Effector CD8-positive, alpha-beta T cell (primary cell): ENCODE data around the gene SENP1.

Experiments
- DNase-seq: peaks from one replicate; lab custom pipeline; 2025; lab: John Stamatoyannopoulos, UW

SENP1 gene

DNA sequence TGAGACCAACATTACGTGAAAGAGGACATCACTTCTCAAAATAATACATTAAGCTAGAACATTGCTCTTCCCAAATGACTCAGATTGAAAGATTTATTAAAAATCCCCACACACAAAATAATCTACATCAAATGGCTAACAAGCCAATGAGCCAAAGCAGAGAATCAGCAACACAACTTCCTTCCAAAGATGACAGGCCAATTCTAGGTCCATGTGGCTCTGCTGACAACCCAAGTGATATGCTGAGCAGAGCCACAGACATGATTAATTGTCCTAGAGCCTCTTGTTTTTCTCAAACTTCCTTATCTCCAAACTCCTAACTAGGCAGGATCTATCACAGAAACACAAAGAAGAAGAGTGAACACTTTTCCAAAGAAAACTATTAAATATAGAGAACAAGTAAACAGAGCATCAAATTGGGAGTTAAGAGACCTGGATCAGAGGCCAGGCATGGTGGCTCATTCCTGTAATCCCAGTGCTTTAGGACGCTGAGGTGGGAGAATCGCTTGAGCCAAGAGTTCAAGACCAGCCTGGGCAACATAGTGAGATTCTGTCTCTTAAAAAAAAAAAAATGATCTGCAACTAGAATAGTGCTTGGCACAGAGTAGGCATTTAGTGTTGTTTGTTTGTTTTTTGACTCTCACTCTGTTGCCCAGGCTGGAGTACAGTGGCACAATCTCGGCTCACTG, 38.5 kb downstream of the SENP1 start:
- no peak for DNase-seq

DNA sequence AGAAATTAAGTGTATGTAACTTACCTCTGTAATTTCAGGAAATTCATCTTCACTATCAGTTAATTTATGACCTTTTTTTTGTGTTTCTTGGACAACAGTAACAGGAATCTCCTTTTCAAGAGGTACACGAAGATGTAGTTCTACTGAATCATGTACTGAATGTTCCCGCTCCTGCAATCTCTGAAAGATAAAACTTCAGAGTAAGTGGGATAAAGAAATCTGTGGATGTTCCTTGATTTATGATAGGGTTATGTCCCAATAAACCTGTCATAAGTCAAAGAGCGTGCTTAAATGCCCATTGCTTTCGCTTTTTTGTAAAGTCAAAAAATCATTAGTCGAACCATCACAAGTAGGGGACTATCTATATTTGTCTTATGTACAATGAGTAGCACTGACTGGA, 40.8 kb downstream of the SENP1 start:
- DNase-seq: no peak

DNA sequence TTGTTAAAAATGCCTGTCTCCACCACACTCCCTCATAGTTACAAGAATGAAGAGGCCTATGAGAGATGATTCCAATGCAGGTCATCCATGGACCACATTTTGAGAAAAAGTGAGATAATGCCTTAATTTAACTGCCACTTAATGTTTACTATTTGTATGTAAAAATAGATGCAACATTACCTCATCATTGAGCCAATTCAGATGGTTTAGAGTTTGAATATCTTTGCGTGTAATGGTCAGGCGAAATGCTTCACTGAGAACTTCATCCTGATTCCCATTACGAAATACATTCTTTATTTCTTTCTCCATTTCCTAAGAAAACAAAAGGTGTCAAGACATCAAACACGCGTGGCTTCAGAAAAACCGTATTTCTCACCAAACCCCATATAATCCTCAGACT, 42.3 kb downstream of the SENP1 start:
- DNase-seq: no peak

DNA sequence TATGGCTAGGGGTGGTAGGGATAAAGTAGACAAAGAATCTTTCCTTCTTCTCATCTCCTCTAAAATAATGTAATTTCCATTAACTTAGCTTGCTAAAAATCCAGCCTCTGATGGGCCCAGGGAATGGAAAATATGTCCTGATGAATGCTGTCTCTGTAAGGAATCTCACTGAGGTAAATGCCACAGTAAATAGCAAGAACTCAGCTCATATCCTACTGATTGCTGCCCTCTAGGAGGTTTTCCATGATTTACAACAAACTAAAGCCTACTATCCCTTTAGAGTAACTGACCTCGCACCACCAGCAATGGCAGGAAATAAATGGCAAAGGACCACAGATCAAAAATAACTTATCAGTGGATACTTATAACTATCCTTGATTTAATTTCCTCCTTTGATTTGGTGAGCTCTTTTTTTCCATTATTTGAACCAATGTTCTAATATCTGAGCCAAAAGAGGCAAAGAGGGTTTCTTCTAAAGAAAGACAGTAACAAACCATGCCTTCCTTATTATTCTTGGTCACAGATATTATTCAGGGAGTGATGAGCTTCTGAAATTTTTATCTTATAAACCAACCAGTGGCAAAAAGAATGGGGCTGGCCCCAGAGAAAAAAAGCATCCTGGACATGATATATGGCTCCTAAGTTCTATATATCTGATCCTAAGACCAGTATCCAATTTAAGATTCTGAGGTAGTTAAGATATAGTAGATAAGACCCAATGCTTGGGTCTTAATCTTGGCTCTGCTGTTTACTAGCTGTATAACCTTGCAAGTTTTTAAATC, 43.8 kb downstream of the SENP1 start:
- no peak for DNase-seq

DNA sequence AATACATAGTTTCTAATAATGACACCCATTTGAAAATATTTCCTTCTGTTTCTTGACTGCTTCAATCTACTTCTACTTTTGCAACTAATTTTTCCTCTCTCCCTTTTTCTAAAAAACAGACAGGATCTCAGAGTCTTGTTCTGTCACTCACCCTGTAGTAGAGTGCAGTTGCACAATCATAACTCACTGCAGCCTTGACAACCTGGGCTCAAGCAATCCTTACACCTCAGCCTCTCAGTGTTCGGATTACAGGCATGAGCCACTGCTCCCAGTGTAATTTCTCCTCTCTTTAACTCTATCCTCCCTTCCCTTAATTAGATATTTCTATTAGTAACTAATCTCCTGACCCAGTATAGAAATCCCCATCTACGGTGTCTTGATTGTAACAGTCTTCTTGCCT, 45.4 kb downstream of the SENP1 start:
- no peak for DNase-seq

GRCh38 chr12:48058771-48059170, 47.1 kb downstream of the SENP1 start:
- no peak for DNase-seq

DNA sequence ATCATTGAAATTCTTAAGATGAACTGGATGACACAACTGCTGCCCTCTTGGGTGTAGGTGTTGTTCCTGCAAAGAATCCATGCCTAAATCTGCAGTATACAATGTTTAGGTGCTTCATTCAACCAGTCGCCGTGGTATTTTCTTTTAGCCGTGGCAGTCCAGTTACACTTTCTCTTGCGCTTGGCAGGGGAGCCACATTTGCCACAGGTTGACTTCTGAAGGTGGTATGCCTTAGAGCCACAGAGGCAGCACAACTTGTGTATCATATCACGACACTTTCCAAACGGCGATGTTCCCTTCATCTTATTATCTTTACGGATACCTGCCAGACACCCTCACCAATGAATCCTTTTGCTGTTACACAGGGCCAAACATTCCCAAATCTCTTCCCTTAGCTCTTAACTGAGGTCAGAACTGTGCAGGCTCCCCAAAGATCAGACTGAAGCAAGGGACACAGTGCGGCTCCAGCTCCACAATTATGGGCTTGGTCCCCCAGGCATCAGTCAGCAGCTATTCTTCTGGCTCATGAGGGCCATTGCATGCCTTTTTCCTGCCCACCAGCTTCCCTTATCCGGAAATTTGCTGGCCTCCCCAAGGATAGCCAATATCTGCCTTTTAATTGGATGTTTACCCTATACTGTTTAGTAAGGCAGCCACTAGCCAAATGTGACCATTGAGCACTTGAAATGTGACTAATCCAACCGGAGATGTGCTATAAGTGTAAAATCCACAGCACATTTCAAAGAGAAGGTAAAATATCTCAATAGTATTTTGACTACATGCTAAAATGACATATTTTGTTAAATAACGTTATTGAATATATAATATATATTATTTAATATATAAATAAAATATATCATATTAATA, 50.7 kb downstream of the SENP1 start:
- no peak for DNase-seq

DNA sequence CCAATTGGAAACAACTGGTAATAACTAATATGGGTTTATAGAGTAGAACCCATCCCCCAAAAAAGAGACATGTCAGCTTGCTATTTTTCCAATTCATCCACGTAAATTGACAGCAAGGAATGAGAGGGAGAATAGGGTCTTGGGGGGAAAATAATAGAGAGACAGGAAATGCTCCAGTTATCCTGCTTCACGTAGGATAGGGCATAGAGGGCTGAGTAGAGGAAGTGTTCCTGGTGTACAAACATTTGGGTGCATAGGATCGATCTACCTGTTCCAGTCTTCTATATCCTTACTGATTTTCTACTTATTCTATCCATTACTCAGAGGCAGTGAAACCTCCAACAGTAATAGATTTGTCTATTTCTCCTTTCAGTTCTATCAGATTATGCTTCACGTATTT, 52.0 kb downstream of the SENP1 start:
- DNase-seq: no peak

GRCh38 chr12:48053122-48053521, 52.8 kb downstream of the SENP1 start:
- no peak for DNase-seq

DNA sequence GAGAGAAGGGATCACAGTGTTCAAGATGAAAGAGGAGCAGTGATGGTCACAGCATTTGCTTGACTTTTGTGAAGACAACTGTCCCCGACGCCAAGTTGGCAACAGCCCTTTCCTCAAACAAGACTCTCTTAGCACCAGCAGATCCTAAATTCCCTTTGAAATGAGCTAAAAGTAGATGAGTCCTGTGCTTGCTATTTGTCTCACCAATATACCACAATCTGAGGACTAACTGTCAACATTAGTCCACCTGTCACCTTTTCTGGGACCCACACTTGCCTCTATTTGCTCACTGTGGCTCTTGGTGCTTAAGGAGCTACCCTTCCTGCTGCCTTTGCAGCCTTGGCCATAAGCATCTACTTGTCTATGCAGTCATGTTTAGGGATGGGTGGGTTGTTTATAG, 54.2 kb downstream of the SENP1 start:
- no peak for DNase-seq

- no peak for DNase-seq
These were observed 55.7 kb downstream of the SENP1 start for GRCh38 chr12:48050174-48050573.

- no peak for DNase-seq
These were observed 59.8 kb downstream of the SENP1 start for GRCh38 chr12:48045965-48046518.

DNA sequence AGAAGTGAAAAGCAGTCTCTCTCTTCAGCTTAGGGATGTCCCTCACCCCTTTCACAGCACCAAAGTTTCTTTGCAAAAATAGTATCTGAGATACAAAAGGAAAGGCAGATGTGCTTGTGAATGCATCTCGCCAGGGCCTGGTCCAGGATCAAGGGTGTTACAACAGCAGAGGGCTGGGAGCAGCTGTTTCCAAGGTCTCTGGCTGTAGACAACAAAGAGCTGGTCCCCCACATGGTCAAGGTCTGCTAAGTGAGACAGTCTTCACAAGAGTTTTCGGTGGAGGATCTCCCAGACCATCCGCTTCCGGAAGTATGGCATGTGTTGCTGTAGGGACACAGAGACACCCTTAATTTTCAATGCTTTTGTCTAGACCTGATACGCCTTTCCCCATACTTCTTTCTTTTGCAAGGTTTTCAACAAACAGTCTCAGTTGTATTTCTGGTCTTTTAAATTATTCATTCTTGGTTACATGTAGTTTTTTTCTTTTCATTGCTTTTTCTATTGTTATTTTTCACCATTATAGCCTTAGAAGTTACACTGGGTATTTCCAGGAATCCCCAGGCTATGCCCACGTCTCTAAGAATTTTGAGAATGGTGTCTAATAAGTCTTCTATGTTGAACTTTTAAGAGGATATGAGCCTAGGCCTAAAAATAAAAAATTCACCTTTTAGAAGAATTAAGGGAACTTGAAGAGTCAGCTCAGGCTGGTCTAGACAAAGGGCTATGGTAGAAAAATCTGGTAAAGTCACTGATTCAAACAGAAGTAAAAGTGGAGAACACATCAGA, 60.6 kb downstream of the SENP1 start:
- no peak for DNase-seq

GRCh38 chr12:48044396-48044795, 61.5 kb downstream of the SENP1 start:
- no peak for DNase-seq

GRCh38 chr12:48043771-48044170, 62.1 kb downstream of the SENP1 start:
- no peak for DNase-seq

DNA sequence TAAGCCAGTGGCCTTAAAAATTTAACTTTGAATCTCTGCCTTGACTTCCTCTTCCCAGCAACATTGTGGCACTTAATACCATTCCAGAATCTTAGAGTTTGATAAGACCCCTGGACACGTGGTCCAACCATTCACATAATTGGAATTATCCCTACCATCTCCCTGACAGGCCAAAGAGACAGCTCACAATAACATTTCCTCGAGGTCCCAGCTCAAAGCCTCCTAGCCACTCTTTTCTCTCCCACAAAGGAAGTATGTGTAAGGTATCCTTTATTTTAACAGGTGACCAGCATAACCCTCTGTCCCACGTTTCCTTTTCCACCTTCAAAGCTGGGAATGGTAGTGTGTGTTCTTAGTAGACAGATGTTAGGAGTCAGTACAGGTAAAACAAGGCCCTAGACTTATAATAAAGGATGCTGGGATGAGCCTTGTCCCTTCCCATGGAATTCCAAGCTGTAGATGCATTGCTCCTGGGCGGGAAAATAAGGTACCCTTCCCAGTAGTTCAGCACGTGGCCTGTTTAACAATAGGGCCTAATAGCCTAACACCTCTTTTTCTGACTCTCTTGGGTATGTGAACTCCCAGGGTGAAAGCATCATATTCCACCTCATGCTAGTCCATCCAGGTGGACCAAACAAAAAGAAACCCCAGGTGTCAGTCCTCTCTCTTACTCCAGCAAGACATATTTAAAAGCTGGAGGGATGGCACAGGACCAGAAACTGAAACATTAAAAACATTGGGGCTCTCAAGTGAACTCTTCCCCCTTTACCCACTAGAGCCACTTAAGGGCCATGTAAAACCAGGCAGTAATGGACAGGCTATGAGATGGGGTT, 64.1 kb downstream of the SENP1 start:
- no peak for DNase-seq

- DNase-seq: no peak
These were observed 65.5 kb downstream of the SENP1 start for GRCh38 chr12:48040354-48040753.

DNA sequence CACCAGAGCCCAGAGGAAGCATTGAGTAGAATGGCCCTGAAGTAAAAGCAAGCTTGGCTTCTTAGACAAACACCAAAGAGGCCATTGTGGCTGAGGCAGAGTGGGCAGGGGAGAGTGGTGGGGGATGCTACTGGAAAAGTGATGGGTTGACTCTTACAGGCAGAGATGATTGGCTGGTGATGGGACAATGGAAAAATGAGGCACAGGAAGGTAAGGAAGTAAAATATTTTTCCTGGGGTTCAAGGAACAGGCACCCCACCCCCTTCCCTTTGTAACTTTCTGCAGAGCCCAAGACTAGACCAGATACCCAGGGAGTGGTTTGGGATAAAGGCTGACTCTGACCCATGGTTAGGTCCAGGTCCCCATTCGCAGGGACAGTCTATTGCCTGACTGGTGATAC, 66.7 kb downstream of the SENP1 start:
- DNase-seq: no peak

DNA sequence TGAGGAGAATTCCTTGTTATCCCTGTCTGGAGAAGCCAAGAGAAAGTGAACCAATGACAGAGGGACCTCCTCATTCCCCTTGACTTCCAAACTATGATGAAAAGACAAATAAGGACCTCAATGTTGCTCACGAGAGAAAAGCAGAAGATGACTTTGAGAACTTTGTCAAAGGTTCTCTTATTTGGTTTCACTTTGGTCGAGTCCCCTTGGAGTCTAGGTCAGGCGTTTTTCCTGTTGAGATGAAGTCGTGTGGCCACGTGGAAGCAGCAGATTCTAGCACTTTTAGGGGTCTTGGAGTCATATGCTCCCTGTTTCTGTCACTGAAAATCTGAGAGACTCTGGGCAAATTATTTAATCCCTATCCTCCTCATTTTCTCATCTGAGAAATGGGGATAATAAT, 67.8 kb downstream of the SENP1 start:
- DNase-seq: no peak

DNA sequence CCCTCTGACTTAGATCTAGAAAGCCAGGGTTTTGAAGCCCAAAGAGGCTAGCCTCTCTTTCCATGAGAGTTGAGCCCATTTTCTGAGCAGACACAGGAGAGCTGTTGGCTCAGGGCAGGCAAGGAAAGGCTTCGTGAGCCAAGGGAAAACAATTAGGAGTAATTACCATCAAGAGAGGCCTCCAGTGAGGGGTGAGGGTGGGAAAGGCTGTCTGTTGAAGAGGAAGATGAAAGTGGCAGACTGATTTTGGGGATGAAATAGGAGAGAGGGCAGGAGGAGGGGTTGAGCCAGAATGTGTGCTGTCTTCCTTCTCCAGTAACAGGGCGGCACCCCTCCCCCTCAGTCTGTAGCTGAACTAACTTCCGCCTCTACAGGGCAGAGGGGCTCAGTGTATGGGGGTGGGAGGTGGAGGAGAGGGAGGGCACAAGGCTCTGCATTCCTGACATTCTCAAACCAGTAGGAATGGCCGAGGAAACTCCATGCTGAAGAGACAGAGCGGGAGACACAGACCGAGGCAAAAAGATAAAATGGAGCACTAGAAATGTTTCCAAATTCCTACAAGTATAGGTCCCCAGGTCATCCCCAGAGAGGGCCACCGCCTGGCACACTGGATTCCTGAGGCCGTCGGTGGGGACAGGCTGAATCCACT, 68.5 kb downstream of the SENP1 start:
- DNase-seq: no peak
